B cell (primary cell): ENCODE results near the gene AUTS2. TPM values are rescaled to one million over a fixed set of nuclear protein-coding genes. Genes with fewer than 3 reads are reported as not detected.

Experiments used
- ATAC-seq: fragments of 200-7000 bp; cut with Tn5 transposase; one replicate; pipeline ENCODE4 v1.10.0; 2021; ENCODE audit warnings: low read depth, mild to moderate bottlenecking, moderate number of reproducible peaks, moderate library complexity
- CTCF ChIA-PET: fragments of 350-600 bp; sonication (Branson Sonifier 250); formaldehyde crosslinking; loops from one replicate; lab custom pipeline; 2021; ENCODE audit warnings: antibody characterized with exemption, inconsistent platforms; lab: Charles Lee
- POLR2A ChIA-PET: fragments of 350-600 bp; sonication (Branson Sonifier 250); formaldehyde crosslinking; loops from one replicate; lab custom pipeline; 2021; ENCODE audit warnings: antibody characterized with exemption; lab: Charles Lee
- DNase-seq: peaks from one replicate; pipeline ENCODE4 v3.0.0; 2013
- H2AFZ ChIP-seq: 2 replicates; pipeline ENCODE4 v1.6.1; 2012; ENCODE audit warnings: mild to moderate bottlenecking, low read depth, low read length; ENCODE audit not compliant: insufficient read depth, poor library complexity, severe bottlenecking
- H3K27ac ChIP-seq, 2 donors: 1 replicate in 1 of 2; 2 replicates in 1 of 2; pipeline ENCODE4 v1.5.1; 2012 to 2013; ENCODE audit warnings: low read length in 2 of 2, mild to moderate bottlenecking in 2 of 2, moderate library complexity in 1 of 2
- H3K27me3 ChIP-seq, 4 experiments: fragments of 200-600 bp in 1 of 4; sonication (generic) in 1 of 4; replicated peaks in 1 of 4; 1 replicate in 2 of 4; 2 replicates in 2 of 4; pipeline versions ENCODE4 v1.6.1 to v1.7.0; 2013 to 2016; ENCODE audit warnings: low read length in 3 of 4, mild to moderate bottlenecking in 2 of 4, mixed read lengths in 1 of 4, moderate library complexity in 1 of 4; ENCODE audit not compliant: insufficient read depth in 4 of 4, control insufficient read depth in 3 of 4; ENCODE audit errors: control extremely low read depth in 1 of 4
- H3K36me3 ChIP-seq, 2 experiments: replicated peaks in 1 of 2; 1 replicate in 1 of 2; 2 replicates in 1 of 2; pipeline versions ENCODE4 v1.6.1 to v1.7.1; 2013; ENCODE audit warnings: low read length in 1 of 2; ENCODE audit not compliant: insufficient read depth in 2 of 2, control insufficient read depth in 1 of 2; ENCODE audit errors: control extremely low read depth in 1 of 2, extremely low read depth in 1 of 2
- H3K4me1 ChIP-seq, 2 donors: fragments of 200-600 bp in 1 of 2; sonication (generic) in 1 of 2; 1 replicate in 1 of 2; 2 replicates in 1 of 2; pipeline versions ENCODE4 v1.5.1 to v1.6.1; 2013 to 2017; ENCODE audit warnings: low read length in 2 of 2; ENCODE audit not compliant: control insufficient read depth in 2 of 2, insufficient read depth in 2 of 2
- H3K4me2 ChIP-seq: replicated peaks from 2 replicates; pipeline ENCODE3; 2012; ENCODE audit warnings: mild to moderate bottlenecking, low read depth, low read length; ENCODE audit not compliant: poor library complexity, severe bottlenecking
- H3K4me3 ChIP-seq, 5 experiments: fragments of 200-600 bp in 1 of 5; sonication (generic) in 1 of 5; 1 replicate in 3 of 5; 2 replicates in 2 of 5; pipeline versions ENCODE4 v1.5.1 to v1.7.0; 2011 to 2016; ENCODE audit warnings: low read length in 4 of 5, mild to moderate bottlenecking in 4 of 5, low read depth in 2 of 5, control low read depth in 1 of 5, moderate library complexity in 1 of 5; ENCODE audit not compliant: insufficient read depth in 1 of 5; ENCODE audit errors: control extremely low read depth in 1 of 5, extremely low read depth in 1 of 5
- H3K79me2 ChIP-seq: fragments of 200-600 bp; sonication (generic); one replicate; pipeline ENCODE4 v1.6.0; 2016; ENCODE audit warnings: low read length; ENCODE audit not compliant: control insufficient read depth, insufficient read depth
- H3K9ac ChIP-seq: fragments of 200-600 bp; sonication (generic); 2 replicates; pipeline ENCODE4 v1.6.1; 2017; ENCODE audit warnings: mild to moderate bottlenecking, low read length, moderate library complexity
- H3K9me3 ChIP-seq, 3 donors: one replicate each; pipeline versions ENCODE4 v1.6.1 to v1.7.1; 2013; ENCODE audit warnings: low read length in 2 of 3; ENCODE audit not compliant: control insufficient read depth in 2 of 3, insufficient read depth in 1 of 3; ENCODE audit errors: control extremely low read depth in 1 of 3
- H4K20me1 ChIP-seq: 2 replicates; pipeline ENCODE4 v1.6.0; 2012; ENCODE audit warnings: mild to moderate bottlenecking, low read length; ENCODE audit not compliant: insufficient read depth, control insufficient read depth, poor library complexity, severe bottlenecking
- H3K27ac Mint-ChIP-seq: one replicate; pipeline ENCODE4 v1.8.0; 2021; ENCODE audit warnings: mixed read lengths
- H3K27me3 Mint-ChIP-seq: one replicate; pipeline ENCODE4 v1.8.0; 2021; ENCODE audit warnings: mixed read lengths
- H3K4me1 Mint-ChIP-seq: one replicate; pipeline ENCODE4 v1.8.0; 2021; ENCODE audit warnings: mixed read lengths
- H3K4me3 Mint-ChIP-seq: one replicate; pipeline ENCODE4 v1.8.0; 2021; ENCODE audit warnings: mixed read lengths
- H3K9me3 Mint-ChIP-seq: one replicate; pipeline ENCODE4 v1.8.0; 2022; ENCODE audit warnings: mixed read lengths; ENCODE audit not compliant: insufficient read depth
- CTCF ChIP-seq: fragments of 200-600 bp; IDR thresholded peaks from one replicate; pipeline ENCODE4 v1.8.0; 2022; ENCODE audit warnings: antibody characterized with exemption, mild to moderate bottlenecking
- EZH2 ChIP-seq: IDR thresholded peaks from 2 replicates; pipeline ENCODE4 v1.6.1; 2012; ENCODE audit warnings: borderline replicate concordance, low read depth, mild to moderate bottlenecking, moderate library complexity, low read length; ENCODE audit not compliant: insufficient read depth, poor library complexity, severe bottlenecking
- WGBS: methylation state at CpG from one replicate; pipeline ENCODE4 v1.1.5; 2013; ENCODE audit warnings: missing lambda C conversion rate; ENCODE audit not compliant: insufficient coverage; 5-methylcytosine and 5-hydroxymethylcytosine counted together
- intact Hi-C: fragments of 100-400 bp; cut with micrococcal nuclease; formaldehyde crosslinking; loops from one replicate; pipeline ENCODE4 v1.10.0; 2022
- polyA plus RNA-seq: library from polyadenylated mRNA; depleted of rRNA; stranded (reverse); fragments of >200 nt; gene quantifications from 2 replicates; pipeline ENCODE4 v1.2.3, GENCODE V29; 2012
- total RNA-seq, 2 donors: library from RNA; stranded (reverse); fragments of 120-200 nt in 1 of 2; gene quantifications; 1 replicate in 1 of 2; 2 replicates in 1 of 2; pipeline versions ENCODE4 v1.2.3 to v1.2.4, GENCODE V29; 2013 to 2022

The AUTS2 gene
- total and polyA plus RNA-seq, 2 donors (not counting 1 experiment from before 2014, with no cell fraction given): 22.3 to 35.0 TPM

- Mint-ChIP-seq H3K27ac (peak overlapping the region; percentile 98), H3K4me3 (peak overlapping the region; percentile 24), H3K4me1 (peaks cover 65% of the 10 kb centered on the region), H3K27me3 (no peaks in the 10 kb centered on the region), H3K9me3 (peaks cover 2% of the 10 kb centered on the region)
- H3K4me1 ChIP-seq: peaks cover 52 to 58% of the 10 kb centered on the region in 2 donors
- no peak for DNase-seq
- no peaks in the 10 kb centered on the region for H3K36me3 ChIP-seq
- peaks cover 42% of the 10 kb centered on the region for H3K79me2 ChIP-seq
- no peak for ATAC-seq
- peak overlapping the region; percentile 78 to 81 for H3K27ac ChIP-seq
- H3K27me3 ChIP-seq: no peaks in the 10 kb centered on the region
- WGBS: 100% methylated on average over 1 of the region's 3 CpGs
- H3K4me3 ChIP-seq: peak overlapping the region in 1 of 5 experiments; percentile 1
- TF ChIP-seq EZH2 (no peak), CTCF (no peak)
- intact Hi-C loops: loop anchor here (5.0 kb wide), 2 partner anchors 66 to 126 kb away; no protein-coding TSS in a partner anchor
- H3K4me2 ChIP-seq: peak overlapping the region; percentile 78
- no peaks in the 10 kb centered on the region for H4K20me1 ChIP-seq
- peaks cover 0 to 4% (median 0%) of the 10 kb centered on the region in 3 donors for H3K9me3 ChIP-seq
- H2AFZ ChIP-seq: no peak overlapping the region
- POLR2A ChIA-PET: no interaction called here
- H3K9ac ChIP-seq: no peak overlapping the region
- CTCF ChIA-PET: interaction anchor here (1.6 to 5.2 kb wide), 2 partner anchors 12 to 22 kb away, joined by 5 to 27 read pairs; no protein-coding TSS in a partner anchor
Observed at GRCh38 chr7:69826283-69826682, 228.0 kb downstream of the AUTS2 start.

- intact Hi-C loops: loop anchor here (5.0 kb wide), 2 partner anchors 65 to 125 kb away; no protein-coding TSS in a partner anchor
Observed at GRCh38 chr7:69827140-69827539, 228.9 kb downstream of the AUTS2 start.

More at GRCh38 chr7:69827140-69827539, 228.9 kb downstream of the AUTS2 start:
- Histone ChIP-seq H3K4me1 (peaks cover 52 to 58% of the 10 kb centered on the region in 2 donors), H3K36me3 (peaks cover 0 to 3% of the 10 kb centered on the region in 2 experiments), H3K27ac (peak overlapping the region in 1 of 2 donors; percentile 81), H3K4me2 (peak overlapping the region; percentile 78), H4K20me1 (no peaks in the 10 kb centered on the region), H3K4me3 (no peak overlapping the region), H3K9me3 (no peaks in the 10 kb centered on the region), H3K27me3 (no peaks in the 10 kb centered on the region), H3K9ac (no peak overlapping the region), H3K79me2 (peaks cover 51% of the 10 kb centered on the region), H2AFZ (no peak overlapping the region)
- peaks cover 63% of the 10 kb centered on the region for H3K4me1 Mint-ChIP-seq
- CTCF ChIA-PET: interaction anchor here (0.7 to 5.2 kb wide), 4 partner anchors 9 to 373 kb away, joined by 3 to 27 read pairs (median 6); no protein-coding TSS in a partner anchor
- no peaks in the 10 kb centered on the region for H3K27me3 Mint-ChIP-seq
- H3K4me3 Mint-ChIP-seq: peak overlapping the region; percentile 62
- no CpG with 5 or more reads among the region's 4 CpGs for WGBS
- TF ChIP-seq EZH2: no peak
- no peak for TF ChIP-seq CTCF
- no peaks in the 10 kb centered on the region for H3K9me3 Mint-ChIP-seq
- DNase-seq (no peak), ATAC-seq (no peak)
- POLR2A ChIA-PET: interaction anchor here (0.6 to 1.0 kb wide), 2 partner anchors 13 to 45 kb away, joined by 3 to 5 read pairs; no protein-coding TSS in a partner anchor
- H3K27ac Mint-ChIP-seq: peak overlapping the region; percentile 98
